Brain microvascular endothelial cell (primary cell): ENCODE results near the gene TMEM191C.
"Not testable (repeated sequence)": the region's sequence is repeated elsewhere in the genome, so short reads cannot be mapped to it uniquely, and the experiment has no call there.

ENCODE experiments used
- DNase-seq: peaks from one replicate; pipeline ENCODE4 v3.0.0-alpha.2; 2020
- H3K27ac ChIP-seq: fragments of 250-450 bp; sonication (Bioruptor Pico); 2 replicates; pipeline ENCODE4 v1.5.1; 2020; ENCODE audit warnings: mild to moderate bottlenecking, moderate library complexity
- H3K27me3 ChIP-seq: fragments of 250-450 bp; sonication (Bioruptor Pico); replicated peaks from 2 replicates; pipeline ENCODE4 v1.5.1; 2020; ENCODE audit warnings: mild to moderate bottlenecking
- H3K36me3 ChIP-seq: fragments of 250-450 bp; sonication (Bioruptor Pico); replicated peaks from 2 replicates; pipeline ENCODE4 v1.5.1; 2020; ENCODE audit warnings: mild to moderate bottlenecking
- H3K4me3 ChIP-seq: 2 replicates; pipeline ENCODE4 v1.5.1; 2011; ENCODE audit warnings: low read depth, mild to moderate bottlenecking, control low read depth, low read length, moderate library complexity
- CTCF ChIP-seq: IDR thresholded peaks from 2 replicates; pipeline ENCODE4 v1.5.1; 2011; ENCODE audit warnings: low read depth, mild to moderate bottlenecking, moderate library complexity, low read length, control low read depth, inconsistent platforms; ENCODE audit errors: missing control alignments
- in situ Hi-C: cut with HindIII; loops from 2 replicates; pipeline ENCODE4 v1.10.0; 2017; ENCODE audit warnings: low sequenced_read_pairs, low pct_ligation_motif_present

TMEM191C gene

GRCh38 chr22:21450320-21450831, 16.8 kb upstream of the TMEM191C start:
- Histone ChIP-seq H3K27ac (no peak overlapping the region), H3K27me3 (no peaks in the 10 kb centered on the region), H3K4me3 (no peak overlapping the region), H3K36me3 (peaks cover 15% of the 10 kb centered on the region)
- in situ Hi-C loops = no loop called here
- peak; percentile 6 for TF ChIP-seq CTCF
- no peak for DNase-seq

- Histone ChIP-seq H3K4me3 (no peak overlapping the region), H3K36me3 (peaks cover 11% of the 10 kb centered on the region), H3K27ac (no peak overlapping the region), H3K27me3 (no peaks in the 10 kb centered on the region)
- TF ChIP-seq CTCF = no peak
- in situ Hi-C loops = no loop called here
- DNase-seq = no peak
Measured at GRCh38 chr22:21450858-21451353, 16.3 kb upstream of the TMEM191C start.

- Histone ChIP-seq H3K27ac (no peak overlapping the region), H3K36me3 (peaks cover 2% of the 10 kb centered on the region), H3K4me3 (no peak overlapping the region), H3K27me3 (no peaks in the 10 kb centered on the region)
- no peak for DNase-seq
- in situ Hi-C loops = no loop called here
- TF ChIP-seq CTCF = no peak
Measured at GRCh38 chr22:21451545-21452520, 15.4 kb upstream of the TMEM191C start.

- H3K27me3 ChIP-seq, in situ Hi-C loops, H3K36me3 ChIP-seq, H3K27ac ChIP-seq, H3K4me3 ChIP-seq, DNase-seq: not testable (repeated sequence)
Measured at GRCh38 chr22:21452666-21453065, 14.5 kb upstream of the TMEM191C start.

- H3K27me3 ChIP-seq, H3K36me3 ChIP-seq, H3K4me3 ChIP-seq, in situ Hi-C loops, DNase-seq, H3K27ac ChIP-seq: not testable (repeated sequence)
Measured at GRCh38 chr22:21454998-21455333, 12.2 kb upstream of the TMEM191C start.

- in situ Hi-C loops = no loop called here
- no peak for TF ChIP-seq CTCF
Measured at GRCh38 chr22:21455334-21456089, 11.7 kb upstream of the TMEM191C start.

More at GRCh38 chr22:21455334-21456089, 11.7 kb upstream of the TMEM191C start:
- Histone ChIP-seq H3K36me3 (no peaks in the 10 kb centered on the region), H3K27me3 (no peaks in the 10 kb centered on the region), H3K27ac (no peak overlapping the region), H3K4me3 (no peak overlapping the region)
- no peak for DNase-seq
